ENCODE measurements around the gene SNX7. TPM values are rescaled to one million over a fixed set of nuclear protein-coding genes. Genes with fewer than 3 reads are reported as not detected.

SNX7 gene
- total and polyA plus RNA-seq, 4 experiments from 2014 or later: 0.35 to 0.83 (median 0.52) TPM

GRCh38 chr1:98709906-98710305 lies 48.4 kb downstream of the SNX7 start:
- DNase-seq: no peak
- Histone ChIP-seq H3K27ac (ENCODE audit: low read depth, low read length) (no peak overlapping the region), H3K4me1 (ENCODE audit: insufficient read depth, low read length) (no peaks in the 10 kb centered on the region), H3K36me3 (ENCODE audit: insufficient read depth, low read length) (no peaks in the 10 kb centered on the region), H3K4me3 (ENCODE audit: low read length in 2 of 2) (no peak overlapping the region), H3K27me3 (ENCODE audit: insufficient read depth, low read length) (no peaks in the 10 kb centered on the region), H3K9me3 (ENCODE audit: control insufficient read depth in 1 of 2, low read length in 2 of 2) (no peaks in the 10 kb centered on the region)
- Mint-ChIP-seq H3K27ac (no peak overlapping the region), H3K27me3 (no peaks in the 10 kb centered on the region), H3K4me1 (no peaks in the 10 kb centered on the region), H3K9me3 (peaks cover 0 to 1% (median 0%) of the 10 kb centered on the region in 8 donors), H3K36me3 (no peaks in the 10 kb centered on the region), H3K4me3 (no peak overlapping the region)
- CTCF ChIA-PET (ENCODE audit: partially characterized antibody): interaction anchor here (0.6 kb wide), 1 partner anchor 32 kb away, joined by 3 read pairs; no protein-coding TSS in a partner anchor
- intact Hi-C loops (cut with micrococcal nuclease): no loop called here
- POLR2A ChIA-PET (ENCODE audit: partially characterized antibody): no interaction called here

GRCh38 chr1:98723574-98723973 lies 62.1 kb downstream of the SNX7 start:
- intact Hi-C loops (cut with micrococcal nuclease): no loop called here
- no peaks in the 10 kb centered on the region for H3K4me1 Mint-ChIP-seq
- no peaks in the 10 kb centered on the region for H3K36me3 Mint-ChIP-seq
- CTCF ChIA-PET (ENCODE audit: partially characterized antibody): no interaction called here
- peaks cover 4 to 6% of the 10 kb centered on the region in 2 donors for H3K27me3 Mint-ChIP-seq
- H3K27ac Mint-ChIP-seq: no peak overlapping the region
- Histone ChIP-seq H3K9me3 (ENCODE audit: control insufficient read depth in 1 of 2, low read length in 2 of 2) (no peaks in the 10 kb centered on the region), H3K4me1 (ENCODE audit: insufficient read depth, low read length) (no peaks in the 10 kb centered on the region), H3K27me3 (ENCODE audit: insufficient read depth, low read length) (no peaks in the 10 kb centered on the region), H3K4me3 (ENCODE audit: low read length in 2 of 2) (no peak overlapping the region), H3K36me3 (ENCODE audit: insufficient read depth, low read length) (no peaks in the 10 kb centered on the region), H3K27ac (ENCODE audit: low read depth, low read length) (no peak overlapping the region)
- no peak for DNase-seq
- POLR2A ChIA-PET (ENCODE audit: partially characterized antibody): interaction anchor here (0.7 kb wide), 1 partner anchor 38 kb away, joined by 3 read pairs; no protein-coding TSS in a partner anchor
- no peak overlapping the region for H3K4me3 Mint-ChIP-seq
- peaks cover 0 to 6% (median 3%) of the 10 kb centered on the region in 8 donors for H3K9me3 Mint-ChIP-seq

- ChIA-PET POLR2A (ENCODE audit: partially characterized antibody) (no interaction called here), CTCF (ENCODE audit: partially characterized antibody) (no interaction called here)
- intact Hi-C loops (cut with micrococcal nuclease): no loop called here
- Mint-ChIP-seq H3K4me3 (peak overlapping the region in 1 of 8 donors; percentile 3), H3K27me3 (peaks cover 7 to 8% of the 10 kb centered on the region in 2 donors), H3K4me1 (peaks cover 0 to 2% (median 0%) of the 10 kb centered on the region in 4 donors), H3K36me3 (no peaks in the 10 kb centered on the region), H3K27ac (no peak overlapping the region), H3K9me3 (no peaks in the 10 kb centered on the region)
- DNase-seq: no peak
- no peaks in the 10 kb centered on the region for H3K4me1 ChIP-seq (ENCODE audit: insufficient read depth, low read length)
- H3K9me3 ChIP-seq (ENCODE audit: control insufficient read depth in 1 of 2, low read length in 2 of 2): no peaks in the 10 kb centered on the region
- no peaks in the 10 kb centered on the region for H3K36me3 ChIP-seq (ENCODE audit: insufficient read depth, low read length)
- H3K27ac ChIP-seq (ENCODE audit: low read depth, low read length): no peak overlapping the region
- H3K4me3 ChIP-seq (ENCODE audit: low read length in 2 of 2): no peak overlapping the region
- H3K27me3 ChIP-seq (ENCODE audit: insufficient read depth, low read length): no peaks in the 10 kb centered on the region
These were observed 71.7 kb downstream of the SNX7 start for GRCh38 chr1:98732985-98733781.

GRCh38 chr1:98733782-98734112 lies 72.2 kb downstream of the SNX7 start:
- intact Hi-C loops (cut with micrococcal nuclease): no loop called here
- no peak overlapping the region for H3K4me3 Mint-ChIP-seq
- ChIA-PET CTCF (ENCODE audit: partially characterized antibody) (no interaction called here), POLR2A (ENCODE audit: partially characterized antibody) (no interaction called here)
- H3K9me3 Mint-ChIP-seq: no peaks in the 10 kb centered on the region
- Histone ChIP-seq H3K27me3 (ENCODE audit: insufficient read depth, low read length) (no peaks in the 10 kb centered on the region), H3K4me1 (ENCODE audit: insufficient read depth, low read length) (no peaks in the 10 kb centered on the region), H3K36me3 (ENCODE audit: insufficient read depth, low read length) (no peaks in the 10 kb centered on the region), H3K9me3 (ENCODE audit: control insufficient read depth in 1 of 2, low read length in 2 of 2) (no peaks in the 10 kb centered on the region), H3K27ac (ENCODE audit: low read depth, low read length) (no peak overlapping the region), H3K4me3 (ENCODE audit: low read length in 2 of 2) (no peak overlapping the region)
- peaks cover 7 to 8% of the 10 kb centered on the region in 2 donors for H3K27me3 Mint-ChIP-seq
- H3K4me1 Mint-ChIP-seq: peaks cover 0 to 2% (median 0%) of the 10 kb centered on the region in 4 donors
- DNase-seq: no peak
- H3K27ac Mint-ChIP-seq: no peak overlapping the region
- no peaks in the 10 kb centered on the region for H3K36me3 Mint-ChIP-seq

GRCh38 chr1:98735756-98736155 lies 74.2 kb downstream of the SNX7 start:
- no peaks in the 10 kb centered on the region for H3K36me3 ChIP-seq (ENCODE audit: insufficient read depth, low read length)
- H3K27ac Mint-ChIP-seq: no peak overlapping the region
- H3K4me1 Mint-ChIP-seq: peaks cover 0 to 2% (median 0%) of the 10 kb centered on the region in 4 donors
- H3K27me3 ChIP-seq (ENCODE audit: insufficient read depth, low read length): no peaks in the 10 kb centered on the region
- H3K4me1 ChIP-seq (ENCODE audit: insufficient read depth, low read length): no peaks in the 10 kb centered on the region
- no peaks in the 10 kb centered on the region for H3K9me3 ChIP-seq (ENCODE audit: control insufficient read depth in 1 of 2, low read length in 2 of 2)
- no peaks in the 10 kb centered on the region for H3K36me3 Mint-ChIP-seq
- no peak overlapping the region for H3K4me3 ChIP-seq (ENCODE audit: low read length in 2 of 2)
- CTCF ChIA-PET (ENCODE audit: partially characterized antibody): no interaction called here
- intact Hi-C loops (cut with micrococcal nuclease): no loop called here
- no peak for DNase-seq
- H3K27me3 Mint-ChIP-seq: peaks cover 11 to 12% of the 10 kb centered on the region in 2 donors
- H3K4me3 Mint-ChIP-seq: no peak overlapping the region
- no peak overlapping the region for H3K27ac ChIP-seq (ENCODE audit: low read depth, low read length)
- POLR2A ChIA-PET (ENCODE audit: partially characterized antibody): no interaction called here
- peaks cover 0 to 1% (median 0%) of the 10 kb centered on the region in 8 donors for H3K9me3 Mint-ChIP-seq

GRCh38 chr1:98737835-98738234 lies 76.3 kb downstream of the SNX7 start:
- intact Hi-C loops (cut with micrococcal nuclease): no loop called here
- CTCF ChIA-PET (ENCODE audit: partially characterized antibody): interaction anchor here (1.0 kb wide), 1 partner anchor 12 kb away, joined by 3 read pairs; no protein-coding TSS in a partner anchor
- Mint-ChIP-seq H3K4me1 (peaks cover 0 to 2% (median 0%) of the 10 kb centered on the region in 4 donors), H3K27ac (no peak overlapping the region), H3K36me3 (no peaks in the 10 kb centered on the region), H3K9me3 (peaks cover 0 to 1% (median 0%) of the 10 kb centered on the region in 8 donors), H3K4me3 (no peak overlapping the region), H3K27me3 (peaks cover 11 to 13% of the 10 kb centered on the region in 2 donors)
- Histone ChIP-seq H3K36me3 (ENCODE audit: insufficient read depth, low read length) (no peaks in the 10 kb centered on the region), H3K27ac (ENCODE audit: low read depth, low read length) (no peak overlapping the region), H3K27me3 (ENCODE audit: insufficient read depth, low read length) (no peaks in the 10 kb centered on the region), H3K4me1 (ENCODE audit: insufficient read depth, low read length) (no peaks in the 10 kb centered on the region), H3K9me3 (ENCODE audit: control insufficient read depth in 1 of 2, low read length in 2 of 2) (no peaks in the 10 kb centered on the region), H3K4me3 (ENCODE audit: low read length in 2 of 2) (no peak overlapping the region)
- DNase-seq: no peak
- POLR2A ChIA-PET (ENCODE audit: partially characterized antibody): no interaction called here

GRCh38 chr1:98739762-98740161 lies 78.2 kb downstream of the SNX7 start:
- POLR2A ChIA-PET (ENCODE audit: partially characterized antibody): no interaction called here
- Histone ChIP-seq H3K4me3 (ENCODE audit: low read length in 2 of 2) (no peak overlapping the region), H3K36me3 (ENCODE audit: insufficient read depth, low read length) (no peaks in the 10 kb centered on the region), H3K9me3 (ENCODE audit: control insufficient read depth in 1 of 2, low read length in 2 of 2) (no peaks in the 10 kb centered on the region), H3K4me1 (ENCODE audit: insufficient read depth, low read length) (no peaks in the 10 kb centered on the region), H3K27ac (ENCODE audit: low read depth, low read length) (no peak overlapping the region), H3K27me3 (ENCODE audit: insufficient read depth, low read length) (no peaks in the 10 kb centered on the region)
- no peaks in the 10 kb centered on the region for H3K36me3 Mint-ChIP-seq
- CTCF ChIA-PET (ENCODE audit: partially characterized antibody): no interaction called here
- DNase-seq: no peak
- no peak overlapping the region for H3K4me3 Mint-ChIP-seq
- H3K4me1 Mint-ChIP-seq: no peaks in the 10 kb centered on the region
- intact Hi-C loops (cut with micrococcal nuclease): no loop called here
- H3K27me3 Mint-ChIP-seq: peaks cover 10 to 13% of the 10 kb centered on the region in 2 donors
- H3K27ac Mint-ChIP-seq: no peak overlapping the region
- H3K9me3 Mint-ChIP-seq: peaks cover 0 to 1% (median 0%) of the 10 kb centered on the region in 8 donors
